MM.1S (cell line): ENCODE measurements around the gene APLP2.

Experiments
- DNase-seq: peaks from one replicate; pipeline ENCODE4 v3.0.0-alpha.2; 2015
- H2AFZ ChIP-seq: fragments of 300-600 bp; sonication (generic); 2 replicates; pipeline ENCODE4 v1.6.0; 2016; ENCODE audit warnings: antibody characterized with exemption, low read length
- H3F3A ChIP-seq: fragments of 300-600 bp; sonication (generic); 2 replicates; pipeline ENCODE4 v1.6.1; 2016; ENCODE audit warnings: mild to moderate bottlenecking, antibody characterized with exemption, low read length, moderate library complexity, mixed read lengths; ENCODE audit not compliant: insufficient read depth
- H3K27ac ChIP-seq: fragments of 300-600 bp; sonication (generic); 2 replicates; pipeline ENCODE4 v1.5.1; 2016; ENCODE audit warnings: mild to moderate bottlenecking, low read length
- H3K27me3 ChIP-seq: fragments of 300-600 bp; sonication (generic); replicated peaks from 2 replicates; pipeline ENCODE4 v1.6.0; 2016; ENCODE audit warnings: low read length; ENCODE audit not compliant: insufficient read depth
- H3K36me3 ChIP-seq: fragments of 300-600 bp; sonication (generic); replicated peaks from 2 replicates; pipeline ENCODE4 v1.6.1; 2016; ENCODE audit warnings: mild to moderate bottlenecking, low read length, mixed read lengths; ENCODE audit not compliant: insufficient read depth
- H3K4me1 ChIP-seq: fragments of 300-600 bp; sonication (generic); 2 replicates; pipeline ENCODE4 v1.6.1; 2016; ENCODE audit warnings: low read length, mixed read lengths
- H3K4me2 ChIP-seq: fragments of 300-600 bp; sonication (generic); 2 replicates; pipeline ENCODE4 v1.6.0; 2016; ENCODE audit warnings: low read depth, low read length
- H3K4me3 ChIP-seq: fragments of 300-600 bp; sonication (generic); 2 replicates; pipeline ENCODE4 v1.5.1; 2016; ENCODE audit warnings: low read length, mixed read lengths
- H3K79me2 ChIP-seq: fragments of 300-600 bp; sonication (generic); 2 replicates; pipeline ENCODE4 v1.6.1; 2016; ENCODE audit warnings: mixed run types, low read length, mixed read lengths
- H3K9ac ChIP-seq: fragments of 300-600 bp; sonication (generic); 2 replicates; pipeline ENCODE4 v1.6.1; 2016; ENCODE audit warnings: low read length, mixed read lengths
- H3K9me2 ChIP-seq: fragments of 300-600 bp; sonication (generic); replicated peaks from 2 replicates; pipeline ENCODE4 v1.6.1; 2016; ENCODE audit warnings: mild to moderate bottlenecking, low read length, mixed read lengths; ENCODE audit not compliant: insufficient read depth
- H3K9me3 ChIP-seq: fragments of 300-600 bp; sonication (generic); replicated peaks from 2 replicates; pipeline ENCODE4 v1.6.1; 2016; ENCODE audit warnings: mild to moderate bottlenecking, low read length, mixed read lengths; ENCODE audit not compliant: insufficient read depth
- H4K20me1 ChIP-seq: fragments of 300-600 bp; sonication (generic); 2 replicates; pipeline ENCODE4 v1.6.1; 2016; ENCODE audit warnings: mild to moderate bottlenecking, low read length, moderate library complexity, mixed read lengths; ENCODE audit not compliant: insufficient read depth
- EZH2 ChIP-seq: fragments of 300-600 bp; sonication (generic); optimal IDR thresholded peaks from 2 replicates; pipeline ENCODE3; 2017; ENCODE audit warnings: low read depth, mild to moderate bottlenecking, antibody characterized with exemption, low read length, mixed read lengths
- EZH2phosphoT487 ChIP-seq: fragments of 300-600 bp; sonication (generic); IDR thresholded peaks from 2 replicates; pipeline ENCODE4 v1.6.1; 2018; ENCODE audit warnings: antibody characterized with exemption, low read length
- TF ChIP-seq, protein P1 (sequence below): fragments of 300-600 bp; sonication (generic); IDR thresholded peaks from 2 replicates; pipeline ENCODE4 v1.5.1; 2016; ENCODE audit warnings: antibody characterized with exemption, low read length, mixed read lengths

APLP2 gene

DNA sequence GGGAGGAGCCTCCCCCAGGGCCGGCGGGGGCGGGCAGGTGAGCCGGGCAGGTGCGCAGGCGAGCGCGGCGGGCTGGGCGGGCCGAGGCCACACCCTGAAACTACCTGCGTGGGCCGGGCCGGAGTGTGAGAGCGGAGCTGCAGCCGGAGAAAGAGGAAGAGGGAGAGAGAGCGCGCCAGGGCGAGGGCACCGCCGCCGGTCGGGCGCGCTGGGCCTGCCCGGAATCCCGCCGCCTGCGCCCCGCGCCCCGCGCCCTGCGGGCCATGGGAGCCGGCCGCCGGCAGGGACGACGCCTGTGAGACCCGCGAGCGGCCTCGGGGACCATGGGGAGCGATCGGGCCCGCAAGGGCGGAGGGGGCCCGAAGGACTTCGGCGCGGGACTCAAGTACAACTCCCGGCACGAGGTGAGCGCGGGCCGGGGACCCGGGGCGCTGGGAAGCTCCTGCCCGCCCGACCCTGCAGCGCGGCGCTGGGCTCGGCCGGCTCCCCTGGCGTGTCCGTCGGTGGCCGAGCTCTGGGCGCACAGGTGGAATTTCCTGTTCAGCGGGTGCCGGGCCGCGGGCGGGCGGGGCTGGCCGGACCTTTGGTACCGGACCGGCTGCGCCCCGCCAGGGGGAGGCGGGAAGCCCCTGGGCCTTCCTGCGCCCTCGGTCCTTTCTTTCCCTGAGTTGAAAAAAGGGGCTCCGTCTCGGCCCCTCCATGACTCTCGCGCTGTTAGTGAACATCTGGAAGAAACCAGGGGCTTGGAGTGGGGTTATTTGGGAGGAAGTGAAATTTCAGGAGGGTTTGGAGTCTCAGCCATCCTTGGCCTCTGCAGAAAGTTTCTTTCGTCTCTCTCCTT is 90.2 kb downstream of the APLP2 start, which contains the start of gene ST14:
Gene ST14 (plus strand): TSS at position 126 of the 841 bp plus-strand sequence. CDS start 198 bp downstream, at position 324.
- H3K27me3 ChIP-seq = peaks cover 17% of the 10 kb centered on the region
- peak within 1 kb of the TSS; percentile 7; the same call in 1 of the 2 replicates for H2AFZ ChIP-seq
- peaks cover 6% of the 10 kb centered on the region; the same call in 1 of the 2 replicates for H3F3A ChIP-seq
- peak within 1 kb of the TSS; percentile 83 for H3K9ac ChIP-seq
- DNase-seq = peak; percentile 74
- no peaks in the 10 kb centered on the region for H3K9me2 ChIP-seq
- no peaks in the 10 kb centered on the region for H3K9me3 ChIP-seq
- H3K27ac ChIP-seq = peak within 1 kb of the TSS; percentile 41; the same call in 1 of the 2 replicates
- H3K4me1 ChIP-seq = peaks cover 28% of the 10 kb centered on the region
- H3K4me3 ChIP-seq = peak within 1 kb of the TSS; percentile 81
- no peaks in the 10 kb centered on the region for H4K20me1 ChIP-seq
- TF ChIP-seq EZH2phosphoT487 (no peak), EZH2 (no peak)
- TF ChIP-seq, protein P1, sequence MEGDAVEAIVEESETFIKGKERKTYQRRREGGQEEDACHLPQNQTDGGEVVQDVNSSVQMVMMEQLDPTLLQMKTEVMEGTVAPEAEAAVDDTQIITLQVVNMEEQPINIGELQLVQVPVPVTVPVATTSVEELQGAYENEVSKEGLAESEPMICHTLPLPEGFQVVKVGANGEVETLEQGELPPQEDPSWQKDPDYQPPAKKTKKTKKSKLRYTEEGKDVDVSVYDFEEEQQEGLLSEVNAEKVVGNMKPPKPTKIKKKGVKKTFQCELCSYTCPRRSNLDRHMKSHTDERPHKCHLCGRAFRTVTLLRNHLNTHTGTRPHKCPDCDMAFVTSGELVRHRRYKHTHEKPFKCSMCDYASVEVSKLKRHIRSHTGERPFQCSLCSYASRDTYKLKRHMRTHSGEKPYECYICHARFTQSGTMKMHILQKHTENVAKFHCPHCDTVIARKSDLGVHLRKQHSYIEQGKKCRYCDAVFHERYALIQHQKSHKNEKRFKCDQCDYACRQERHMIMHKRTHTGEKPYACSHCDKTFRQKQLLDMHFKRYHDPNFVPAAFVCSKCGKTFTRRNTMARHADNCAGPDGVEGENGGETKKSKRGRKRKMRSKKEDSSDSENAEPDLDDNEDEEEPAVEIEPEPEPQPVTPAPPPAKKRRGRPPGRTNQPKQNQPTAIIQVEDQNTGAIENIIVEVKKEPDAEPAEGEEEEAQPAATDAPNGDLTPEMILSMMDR = no peak
- H3K36me3 ChIP-seq = no peaks in the 10 kb centered on the region
- H3K4me2 ChIP-seq = peak within 1 kb of the TSS; percentile 91
- H3K79me2 ChIP-seq = peaks cover 51% of the 10 kb centered on the region

DNA sequence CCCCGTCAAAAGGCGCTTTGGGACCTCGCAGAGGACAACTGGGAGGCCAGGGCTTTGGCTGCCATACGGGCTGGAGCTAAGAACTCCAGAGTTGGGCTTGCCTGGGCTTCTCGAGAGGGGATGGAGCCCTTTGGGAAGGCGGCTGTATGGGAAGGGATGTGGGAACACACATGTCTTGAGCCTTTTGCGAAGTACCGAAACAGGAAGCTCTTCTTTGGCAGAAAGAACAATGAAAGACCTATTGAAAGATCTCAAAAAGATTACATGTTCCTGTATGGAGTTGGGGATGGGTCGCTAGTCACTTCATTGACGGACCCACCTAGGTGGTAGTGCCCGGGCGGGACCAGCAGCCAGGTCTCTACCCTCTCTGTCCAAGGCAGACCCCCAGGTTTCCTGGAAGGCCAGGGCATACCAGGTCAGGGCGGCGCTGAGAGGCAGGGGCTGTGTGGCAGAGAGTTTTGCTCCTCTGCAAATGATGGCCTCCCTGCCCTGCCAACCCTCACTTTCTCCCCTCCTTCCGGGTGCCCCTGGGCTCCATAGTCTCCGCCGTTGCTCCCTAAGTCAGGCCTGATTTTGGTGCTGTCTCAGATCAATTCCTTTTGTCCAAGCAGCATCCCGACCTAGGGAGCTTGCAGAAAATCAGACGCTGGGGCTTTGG is 90.9 kb downstream of the APLP2 start:
- no peaks in the 10 kb centered on the region for H3K36me3 ChIP-seq
- peaks cover 17% of the 10 kb centered on the region for H3K27me3 ChIP-seq
- H3K9me2 ChIP-seq = no peaks in the 10 kb centered on the region
- H3K4me1 ChIP-seq = peaks cover 28% of the 10 kb centered on the region
- peaks cover 6% of the 10 kb centered on the region; the same call in 1 of the 2 replicates for H3F3A ChIP-seq
- H4K20me1 ChIP-seq = 0 out of 2 replicates have a peak, but pooled peaks cover 4% of the 10 kb centered on the region
- H3K79me2 ChIP-seq = peaks cover 58% of the 10 kb centered on the region
- no peaks in the 10 kb centered on the region for H3K9me3 ChIP-seq
- peak overlapping the region; percentile 91 for H3K4me2 ChIP-seq
- peak overlapping the region; percentile 81 for H3K4me3 ChIP-seq
- peak overlapping the region; percentile 41; the same call in 1 of the 2 replicates for H3K27ac ChIP-seq
- peak overlapping the region; percentile 83 for H3K9ac ChIP-seq
- TF ChIP-seq EZH2phosphoT487 (no peak), EZH2 (no peak)
- TF ChIP-seq, protein P1 = no peak
- peak overlapping the region; percentile 7; the same call in 1 of the 2 replicates for H2AFZ ChIP-seq
- peak; percentile 24 for DNase-seq

DNA sequence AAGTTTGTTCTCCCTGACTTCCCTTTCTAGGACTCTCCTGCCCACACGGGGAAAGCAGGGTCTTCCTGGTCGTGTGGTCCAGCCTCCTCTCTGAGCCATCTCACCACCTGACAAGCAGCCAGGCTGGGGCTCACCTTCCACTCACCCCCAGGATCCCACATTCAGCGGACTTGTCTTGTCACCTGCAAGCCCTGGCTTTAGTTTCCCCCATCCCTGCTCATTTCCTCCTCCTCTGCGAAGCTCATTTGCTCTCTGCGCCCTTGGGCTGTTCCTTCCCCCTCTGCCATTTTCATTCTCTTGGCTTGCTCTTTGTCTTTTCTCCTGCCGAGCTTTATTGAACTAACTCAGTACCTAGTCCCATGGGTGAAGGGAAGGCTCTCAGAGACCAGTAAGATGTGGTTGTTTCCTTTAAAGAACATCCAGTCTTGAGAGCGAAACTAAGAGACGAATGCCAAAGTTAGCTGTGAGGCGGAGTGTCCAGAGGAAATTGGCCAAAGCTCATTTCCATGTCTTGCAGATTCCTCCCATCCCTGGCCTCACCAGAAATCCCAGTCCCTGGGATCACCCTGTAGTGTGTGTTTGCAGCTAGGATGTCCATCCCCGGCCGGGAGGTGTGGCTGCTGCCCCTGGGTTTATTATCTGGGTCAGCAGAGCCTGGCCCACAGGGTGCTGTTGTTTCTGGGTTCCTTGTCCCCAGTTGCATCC is 91.9 kb downstream of the APLP2 start:
- TF ChIP-seq EZH2phosphoT487 (no peak), EZH2 (no peak)
- TF ChIP-seq, protein P1 = no peak
- no peak overlapping the region for H2AFZ ChIP-seq
- H3K4me2 ChIP-seq = peak overlapping the region; percentile 91
- peaks cover 28% of the 10 kb centered on the region for H3K4me1 ChIP-seq
- DNase-seq = no peak
- no peaks in the 10 kb centered on the region for H3K9me2 ChIP-seq
- peak overlapping the region; percentile 41; the same call in 1 of the 2 replicates for H3K27ac ChIP-seq
- peaks cover 6% of the 10 kb centered on the region; the same call in 1 of the 2 replicates for H3F3A ChIP-seq
- no peaks in the 10 kb centered on the region for H3K36me3 ChIP-seq
- peaks cover 14% of the 10 kb centered on the region; the same call in 1 of the 2 replicates for H4K20me1 ChIP-seq
- peaks cover 17% of the 10 kb centered on the region for H3K27me3 ChIP-seq
- peak overlapping the region; percentile 81 for H3K4me3 ChIP-seq
- H3K9me3 ChIP-seq = no peaks in the 10 kb centered on the region
- H3K79me2 ChIP-seq = peaks cover 68% of the 10 kb centered on the region
- H3K9ac ChIP-seq = peak overlapping the region; percentile 83; the same call in 1 of the 2 replicates
